Measurements from ENCODE around the gene ADCY1.

Gene ADCY1

DNA sequence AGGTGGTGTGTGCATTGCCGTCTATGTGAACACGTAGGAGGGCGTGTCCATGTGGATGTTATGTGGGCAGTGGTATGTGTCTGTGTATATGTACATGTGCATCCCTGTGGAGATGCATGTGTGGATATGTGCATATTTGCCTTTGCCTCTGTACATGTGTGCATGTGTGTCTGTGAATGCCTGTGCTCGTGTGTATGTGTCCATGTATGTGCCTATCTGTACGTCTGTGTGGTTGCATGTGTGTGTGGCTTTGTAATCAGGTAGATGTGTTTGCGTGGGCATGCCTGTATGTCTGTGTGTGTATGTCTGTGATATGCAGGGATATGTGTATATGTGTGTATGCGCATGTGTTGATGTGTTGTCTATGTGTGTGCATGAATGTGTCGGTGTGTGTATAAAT, 19.7 kb downstream of the ADCY1 start:
- no peak for DNase-seq (ENCODE audit: low read depth in 2 of 2)

DNA sequence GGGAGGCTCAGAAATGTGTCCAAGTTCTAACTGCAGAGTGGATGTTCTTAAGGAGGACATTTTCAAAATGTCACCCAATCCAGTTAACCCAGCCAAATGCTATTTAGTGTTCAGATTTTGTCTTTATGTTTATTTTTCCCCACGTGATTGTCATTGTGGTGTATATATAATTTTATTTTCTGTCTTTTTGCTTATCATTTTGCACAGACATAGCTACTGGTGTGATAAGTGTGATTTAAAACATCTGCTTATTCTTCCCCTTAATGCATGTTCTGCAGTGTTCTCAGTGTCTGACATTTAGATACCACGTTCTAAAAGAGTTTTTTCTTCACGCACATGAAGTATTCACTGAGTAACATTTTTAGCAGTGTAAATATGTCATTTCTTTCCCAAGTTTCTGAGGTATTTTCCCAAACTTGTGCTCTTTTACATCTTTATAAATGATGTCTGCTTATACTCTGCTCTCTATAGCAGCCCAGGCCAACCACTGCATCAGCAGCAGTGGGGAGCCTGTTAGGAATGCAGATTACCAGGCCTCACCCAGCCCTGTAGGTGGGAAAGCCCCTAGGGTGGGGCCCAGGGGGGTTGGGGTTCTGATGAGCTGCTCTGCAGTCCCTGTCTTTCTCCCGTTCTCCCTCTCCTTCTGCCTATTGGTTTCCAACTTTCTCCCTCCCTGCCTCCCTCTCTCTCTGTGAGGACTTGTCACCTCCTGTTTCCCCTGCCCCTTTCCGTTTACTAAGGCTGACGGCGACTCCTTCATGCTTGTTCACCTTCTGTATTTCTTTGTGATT, 20.8 kb downstream of the ADCY1 start:
- no peak for DNase-seq (ENCODE audit: low read depth in 2 of 2)

DNA sequence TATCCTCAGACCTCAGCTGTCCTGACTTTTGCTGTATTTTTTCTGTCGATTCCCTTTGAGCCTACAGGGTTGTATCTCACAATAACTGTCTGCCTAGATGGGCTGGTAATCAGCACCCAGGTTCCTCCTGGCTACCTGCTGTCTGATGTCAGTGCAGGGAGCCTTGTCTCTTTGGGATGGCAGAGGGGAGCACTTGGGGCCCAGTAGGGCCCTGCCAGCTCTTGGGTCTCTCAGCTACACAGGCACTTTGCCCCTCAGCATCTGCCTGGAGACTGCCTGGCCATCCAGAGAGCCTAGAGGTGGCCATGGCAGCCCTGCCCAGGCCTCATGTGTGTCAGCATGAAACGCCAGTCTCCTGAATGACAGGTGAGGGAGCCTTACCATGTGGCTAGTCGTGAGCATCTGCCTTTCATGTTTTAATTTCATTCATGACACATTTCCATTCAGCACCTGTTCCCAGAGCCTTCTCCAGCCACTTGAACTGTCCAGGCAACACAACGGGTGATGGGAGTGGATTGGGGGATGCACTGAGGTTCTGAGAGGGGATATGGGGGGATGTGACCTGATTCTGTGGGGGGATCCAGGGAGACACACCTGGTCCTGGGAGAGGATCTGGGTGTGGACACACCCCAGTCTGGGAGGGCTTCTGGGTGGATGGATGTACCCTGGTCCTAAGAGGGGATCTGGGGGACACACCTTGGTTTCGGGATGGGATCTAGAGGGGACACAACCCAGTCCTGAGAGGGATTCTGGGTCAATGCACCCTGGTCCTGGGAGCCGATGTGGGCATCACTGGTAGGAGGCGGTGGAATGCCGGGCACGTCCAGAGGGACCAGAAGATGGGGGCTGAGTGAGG, 21.9 kb downstream of the ADCY1 start:
- DNase-seq (ENCODE audit: low read depth in 2 of 2) = no peak

DNA sequence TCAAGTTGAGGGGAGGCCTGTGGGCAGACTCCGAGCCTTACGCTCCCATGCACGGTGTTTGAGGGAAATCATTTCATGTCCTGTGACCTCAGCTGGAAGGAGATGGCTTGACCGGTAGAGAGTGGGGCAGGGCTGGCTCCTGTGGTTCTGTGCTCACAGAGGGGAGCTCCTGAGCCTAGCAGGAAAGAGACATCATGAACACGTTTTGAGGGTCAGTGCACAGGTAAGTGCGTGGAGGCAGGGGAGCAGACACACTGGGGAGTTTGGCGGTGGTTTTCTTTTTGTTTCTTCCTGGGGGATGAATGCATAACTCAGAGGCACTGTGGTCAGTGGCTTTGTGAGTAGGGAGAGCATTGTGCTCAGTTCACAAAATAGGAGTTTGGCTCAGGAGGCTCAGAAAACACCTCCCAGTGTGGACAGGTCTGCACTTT, 22.5 kb downstream of the ADCY1 start:
- DNase-seq (ENCODE audit: low read depth in 2 of 2) = no peak

DNA sequence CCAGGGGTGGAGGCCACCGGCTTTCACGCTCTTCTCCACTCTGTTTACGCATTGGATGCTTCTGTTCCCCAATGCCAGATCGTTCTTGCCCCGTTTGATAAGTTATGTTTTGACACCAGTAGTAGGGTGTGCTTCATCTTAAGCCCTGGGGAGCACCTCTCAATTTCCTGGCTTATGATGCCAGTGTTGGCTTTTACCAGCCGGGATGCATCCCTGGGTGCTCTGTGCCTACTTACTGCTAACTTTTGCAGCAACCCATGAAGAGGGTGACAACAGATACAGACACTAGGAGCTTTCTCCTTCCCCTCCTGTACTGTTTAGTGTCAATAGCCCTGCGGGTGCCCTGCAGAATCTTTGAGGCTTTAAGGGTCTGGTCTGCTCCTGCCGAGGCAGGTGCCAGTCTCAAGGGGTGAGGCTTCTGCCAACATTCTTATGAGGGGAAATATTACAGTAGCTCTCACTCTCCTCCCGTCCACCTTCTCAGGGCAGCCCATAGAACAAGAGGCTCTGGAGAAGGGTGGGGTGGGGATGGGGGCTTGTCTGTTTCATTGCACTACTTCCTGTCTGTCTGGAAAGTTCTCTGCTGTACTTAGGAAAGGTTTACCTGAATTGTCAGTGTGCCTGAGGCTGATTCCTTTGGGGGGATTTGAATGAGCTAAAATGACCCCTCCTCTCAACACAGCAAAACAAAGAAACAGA, 23.3 kb downstream of the ADCY1 start:
- no peak for DNase-seq (ENCODE audit: low read depth in 2 of 2)

DNA sequence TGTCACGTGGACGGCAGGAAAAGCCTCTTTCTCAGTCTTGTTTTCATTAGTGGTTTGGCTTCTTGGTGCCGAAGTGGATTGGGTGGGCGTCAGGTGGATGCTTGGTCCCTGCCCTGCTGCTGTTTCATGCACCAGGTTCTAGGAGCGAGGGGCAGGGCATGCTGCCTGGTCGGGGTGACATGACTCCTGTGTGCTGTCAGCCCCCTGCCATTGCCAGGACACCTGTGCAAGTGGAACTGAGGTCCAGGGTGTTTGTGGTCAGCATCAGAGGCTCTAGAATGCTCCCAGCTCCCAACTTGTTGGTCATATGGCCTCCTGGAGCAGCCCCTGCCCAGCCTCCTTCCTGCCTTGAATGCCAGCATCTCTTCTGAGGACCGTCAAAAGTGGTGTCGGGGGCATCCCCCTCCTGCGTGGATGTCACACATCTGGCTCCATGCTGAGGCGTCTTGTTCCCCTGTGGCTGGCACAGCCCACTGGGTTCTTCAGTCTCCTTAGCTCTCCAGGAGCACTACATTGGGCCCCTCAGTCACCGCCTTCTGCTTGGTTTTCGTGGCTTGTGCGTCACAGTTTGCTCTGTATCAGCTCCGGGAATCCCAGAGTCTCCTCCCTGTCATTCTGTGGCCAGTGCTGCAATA, 24.8 kb downstream of the ADCY1 start:
- DNase-seq (ENCODE audit: low read depth in 2 of 2) = no peak

DNA sequence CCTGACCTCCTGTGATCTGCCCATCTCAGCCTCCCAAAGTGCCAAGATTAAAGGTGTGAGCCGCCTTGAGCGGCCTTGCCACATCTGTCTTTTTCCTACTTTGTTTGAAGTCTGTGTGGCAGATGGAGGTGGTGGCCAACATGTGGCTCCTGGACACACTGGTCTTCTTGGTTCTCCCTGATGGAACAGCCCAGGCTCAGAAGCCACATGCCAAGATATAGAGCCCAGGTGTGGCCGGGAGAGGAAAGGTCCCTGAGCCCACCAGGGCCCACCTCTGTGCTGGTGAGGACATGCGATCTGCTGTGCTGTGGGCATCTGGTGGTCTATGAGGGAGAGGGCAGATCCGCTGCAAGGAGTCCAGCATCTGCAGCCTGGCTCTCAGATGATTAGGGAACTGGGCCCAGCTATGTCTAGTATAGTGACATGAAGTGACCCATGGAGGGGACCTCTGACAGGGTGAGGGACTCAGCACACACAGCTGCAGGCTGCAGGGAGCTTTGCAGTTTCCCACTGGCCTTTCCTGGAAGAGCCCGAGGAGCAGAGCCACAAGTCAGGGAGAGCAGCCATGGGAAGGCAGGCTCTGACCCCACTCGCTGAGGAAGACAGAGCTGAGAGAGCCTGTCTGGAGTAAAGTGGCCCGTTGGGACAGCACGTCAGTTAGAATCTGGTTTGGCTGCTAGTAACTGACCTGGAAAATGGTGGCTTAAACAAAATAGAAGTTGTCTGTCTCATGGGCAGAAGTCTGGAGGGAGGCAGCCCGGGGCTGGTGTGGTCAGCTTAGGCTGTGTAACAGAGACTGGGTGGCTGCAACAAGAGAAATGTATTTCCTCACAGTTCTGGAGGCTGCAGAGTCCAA, 25.9 kb downstream of the ADCY1 start:
- DNase-seq (ENCODE audit: low read depth in 2 of 2) = no peak

DNA sequence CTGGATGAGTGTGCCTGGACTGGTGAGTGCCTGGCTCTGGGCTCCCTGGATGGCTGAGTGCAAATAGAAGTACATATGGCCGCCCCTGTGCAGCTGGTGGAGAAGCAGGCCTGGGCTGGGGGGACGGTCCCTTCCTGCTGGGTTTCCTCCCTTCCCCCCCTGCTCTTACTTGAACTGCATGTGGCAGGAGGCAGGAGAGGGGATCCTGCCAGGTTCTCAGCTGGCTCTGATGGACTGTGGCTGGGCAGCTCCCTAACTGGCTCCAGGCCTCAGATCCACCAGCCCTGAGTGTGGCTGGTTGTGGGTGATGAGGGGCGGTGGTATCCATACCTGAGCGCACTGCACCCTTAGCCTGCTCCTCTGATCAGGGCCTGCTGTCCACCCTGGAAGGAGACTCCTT, 26.9 kb downstream of the ADCY1 start:
- no peak for DNase-seq (ENCODE audit: low read depth in 2 of 2)

DNA sequence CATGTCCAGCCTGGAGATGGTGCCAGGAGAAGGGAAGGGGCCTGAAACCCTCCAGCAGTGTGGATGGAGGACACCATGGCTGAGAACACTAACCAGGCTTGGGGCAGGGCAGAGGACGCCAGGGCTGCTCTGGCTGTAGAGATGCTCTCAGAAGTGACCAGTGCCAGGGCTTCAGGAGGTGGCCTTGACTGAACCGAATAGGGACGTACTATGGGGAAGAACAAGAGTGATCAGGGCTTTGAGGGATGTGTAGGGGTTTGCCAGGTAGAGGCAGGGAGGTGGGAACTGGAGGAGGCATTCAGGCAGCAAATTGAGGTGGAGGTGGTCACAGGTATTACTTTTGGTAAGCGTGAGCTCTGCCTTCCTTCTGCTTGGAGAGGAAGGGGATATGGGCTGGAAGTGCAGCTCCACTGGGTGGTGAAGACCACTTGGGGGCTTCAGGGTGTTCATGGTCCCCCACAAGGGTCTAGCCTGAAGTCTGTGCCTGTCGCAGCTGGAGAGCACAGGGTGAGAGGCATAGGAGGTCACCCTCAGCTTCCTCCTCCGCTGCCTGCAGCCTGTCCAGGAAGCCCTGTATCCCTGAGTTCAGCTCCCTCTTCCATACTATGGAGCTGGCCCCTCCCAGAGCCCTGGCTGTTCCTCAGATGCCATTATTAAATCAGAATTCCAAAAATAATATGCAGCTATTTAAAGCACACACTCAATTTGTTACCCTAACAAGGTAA, 27.8 kb downstream of the ADCY1 start:
- DNase-seq (ENCODE audit: low read depth in 2 of 2) = no peak

DNA sequence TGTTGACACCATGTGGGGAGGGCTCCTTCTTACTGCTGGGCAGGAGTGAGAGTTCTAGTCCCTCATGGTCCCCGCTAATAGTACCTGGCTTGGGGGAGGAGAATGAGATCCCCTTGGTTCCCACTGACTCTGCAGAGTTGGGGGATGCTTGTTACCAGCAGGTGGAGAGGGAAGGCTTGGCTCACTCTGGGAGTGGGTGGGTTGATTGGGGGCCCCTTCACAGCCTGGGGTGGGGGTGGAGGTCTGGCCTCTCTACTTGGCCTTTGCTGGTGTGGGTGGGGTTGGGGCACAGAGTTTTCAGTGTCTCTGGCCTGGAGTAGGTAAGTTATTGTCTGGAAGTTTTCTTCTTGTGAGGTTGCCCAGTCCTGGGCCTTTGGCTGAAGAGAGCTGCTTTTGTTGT, 31.9 kb downstream of the ADCY1 start:
- no peak for DNase-seq (ENCODE audit: low read depth in 2 of 2)

DNA sequence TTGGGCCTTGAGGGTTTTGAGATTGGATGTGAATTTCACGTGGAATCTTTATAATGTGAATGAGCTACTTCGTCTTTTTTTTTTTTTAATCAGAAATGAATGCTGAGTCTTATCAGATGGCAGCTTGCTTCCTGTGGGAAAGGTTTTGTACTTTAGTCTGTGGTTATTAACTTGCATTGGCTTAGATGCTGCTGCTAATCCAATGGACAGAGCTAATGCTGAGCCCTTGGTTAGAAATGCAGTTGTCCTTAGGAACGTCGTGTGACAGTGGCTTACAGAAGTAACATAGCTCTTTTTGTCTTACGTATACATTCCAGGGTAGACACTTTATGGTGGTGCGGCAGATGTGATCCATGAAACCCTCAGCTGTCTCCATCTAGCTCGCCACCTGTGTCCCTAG, 32.8 kb downstream of the ADCY1 start:
- DNase-seq (ENCODE audit: low read depth in 2 of 2) = no peak

DNA sequence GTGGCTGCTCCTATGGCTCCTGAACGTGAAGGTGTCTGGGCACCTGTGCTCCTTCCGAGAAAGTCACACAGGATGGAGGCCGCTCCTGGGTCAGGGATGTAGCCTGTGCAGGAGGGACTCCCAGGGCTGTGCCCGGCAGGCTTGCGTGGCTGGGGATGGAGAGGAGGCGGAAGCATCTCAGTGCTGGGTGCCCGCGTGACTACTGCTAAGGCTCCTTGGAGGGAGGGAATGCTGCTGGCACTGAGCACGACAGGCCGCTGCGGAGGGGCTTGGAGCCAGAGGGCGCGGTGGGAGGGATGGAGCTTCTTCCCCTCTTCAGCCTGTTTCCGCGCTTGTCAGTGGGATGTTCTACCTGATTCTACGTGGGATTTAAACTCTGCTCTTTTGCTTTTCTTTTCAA, 35.0 kb downstream of the ADCY1 start:
- DNase-seq (ENCODE audit: low read depth in 2 of 2) = no peak

DNA sequence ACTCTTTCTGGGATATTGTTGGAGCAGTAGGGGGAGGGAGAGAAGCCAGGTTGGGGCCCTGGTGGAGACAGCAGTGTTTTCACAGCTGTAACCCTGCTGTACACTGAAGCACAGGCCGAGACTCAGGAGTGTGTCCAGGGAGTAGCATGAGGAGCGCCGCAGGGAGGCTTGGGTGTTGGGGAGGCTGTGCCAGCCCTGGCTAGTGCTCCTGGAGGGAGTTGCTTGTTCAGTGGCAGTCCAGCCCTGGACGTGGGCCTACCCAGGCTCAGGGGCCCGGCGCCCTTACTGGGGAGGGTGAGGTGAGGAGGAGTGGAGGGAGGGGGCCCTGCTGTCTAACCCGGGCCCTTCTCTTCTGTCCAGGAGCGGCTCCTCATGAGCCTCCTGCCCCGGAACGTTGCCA, 35.9 kb downstream of the ADCY1 start:
- DNase-seq (ENCODE audit: low read depth in 2 of 2) = no peak

DNA sequence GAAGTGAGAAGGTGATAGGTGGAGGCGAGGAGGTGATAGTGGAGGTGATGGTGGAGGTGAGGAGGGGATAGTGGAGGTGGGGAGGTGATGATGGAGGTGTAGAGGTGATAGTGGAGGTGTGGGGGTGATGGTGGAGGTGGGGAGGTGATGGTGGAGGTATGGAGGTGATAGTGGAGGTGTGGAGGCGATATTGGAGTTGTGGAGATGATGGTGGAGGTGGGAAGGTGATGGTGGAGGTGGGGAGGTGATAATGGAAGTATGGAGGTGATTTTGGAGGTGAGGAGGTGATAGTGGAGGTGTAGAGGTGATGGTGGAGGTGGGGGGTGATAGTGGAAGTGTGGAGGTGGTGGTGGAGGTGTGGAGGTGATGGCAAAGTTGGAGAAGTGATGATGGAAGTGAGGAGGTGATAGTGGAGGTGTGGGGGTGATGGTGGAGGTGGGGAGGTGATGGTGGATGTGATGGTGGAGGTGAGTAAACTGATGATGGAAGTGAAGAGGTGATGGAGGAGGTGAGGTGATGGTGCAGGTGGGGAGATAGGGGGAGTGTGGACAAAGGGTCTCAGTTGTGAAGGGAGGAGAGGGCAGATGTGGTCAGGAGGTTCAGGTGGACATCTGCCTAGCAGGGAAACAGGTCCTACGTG, 36.6 kb downstream of the ADCY1 start:
- DNase-seq (ENCODE audit: low read depth in 2 of 2) = no peak

DNA sequence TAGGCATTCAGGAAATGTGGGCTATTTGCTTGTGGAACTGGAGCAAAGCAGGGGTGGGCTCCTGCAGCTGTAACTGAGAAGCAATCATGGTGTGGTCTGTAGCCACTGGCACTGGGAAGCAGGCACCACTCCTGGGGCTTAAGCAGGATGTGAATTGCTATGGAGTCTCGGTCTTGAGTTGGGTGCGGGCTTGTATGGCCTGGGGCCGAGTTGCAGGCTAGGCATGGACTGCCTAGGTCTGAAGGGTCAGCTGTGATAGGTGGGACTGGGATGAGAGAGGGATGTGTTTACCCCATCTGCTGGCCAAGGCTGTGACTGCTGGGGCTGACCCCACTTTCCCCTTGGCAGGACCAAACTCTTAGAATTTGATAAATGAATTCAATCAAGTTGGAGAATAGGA, 43.0 kb downstream of the ADCY1 start:
- no peak for DNase-seq (ENCODE audit: low read depth in 2 of 2)

DNA sequence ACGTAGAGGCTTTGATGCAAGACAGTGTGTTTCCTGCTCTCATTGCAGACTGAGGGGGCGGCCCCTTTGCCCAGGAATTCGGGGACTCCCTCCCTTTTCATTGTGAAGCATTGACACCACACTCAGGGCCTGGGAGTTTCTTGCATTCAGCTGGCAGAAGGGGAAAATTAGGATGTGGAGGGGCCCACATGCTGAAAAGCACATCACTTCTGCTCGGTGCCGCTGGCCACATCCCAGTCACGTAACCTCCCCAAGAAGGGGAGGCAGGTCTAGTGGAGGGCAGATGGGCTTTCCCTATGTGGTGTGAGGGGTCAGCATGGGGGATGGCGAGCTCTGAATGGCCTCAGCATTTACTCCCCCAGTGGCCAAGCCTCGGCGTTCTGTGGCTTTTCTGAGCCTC, 47.9 kb downstream of the ADCY1 start:
- no peak for DNase-seq (ENCODE audit: low read depth in 2 of 2)

DNA sequence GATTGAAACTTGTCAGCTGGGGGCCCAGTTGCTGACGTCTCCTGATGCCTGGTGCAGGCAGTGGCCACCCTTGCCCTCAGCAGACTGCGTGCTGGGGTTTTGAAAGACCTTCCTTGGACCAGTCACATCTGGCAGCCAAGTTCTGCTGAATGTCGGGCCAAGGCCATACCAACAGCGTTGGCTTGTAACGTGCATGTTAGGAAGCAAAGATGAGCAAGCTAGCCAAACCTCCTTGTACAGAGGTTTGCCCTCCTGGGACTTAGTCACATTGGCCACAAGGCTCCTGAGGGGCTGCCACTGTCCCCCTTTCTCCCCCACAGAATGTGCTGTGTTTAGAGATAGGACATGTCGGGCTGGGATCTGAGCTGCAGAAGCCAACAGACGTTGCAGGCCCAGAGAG, 49.0 kb downstream of the ADCY1 start:
- DNase-seq (ENCODE audit: low read depth in 2 of 2) = no peak

DNA sequence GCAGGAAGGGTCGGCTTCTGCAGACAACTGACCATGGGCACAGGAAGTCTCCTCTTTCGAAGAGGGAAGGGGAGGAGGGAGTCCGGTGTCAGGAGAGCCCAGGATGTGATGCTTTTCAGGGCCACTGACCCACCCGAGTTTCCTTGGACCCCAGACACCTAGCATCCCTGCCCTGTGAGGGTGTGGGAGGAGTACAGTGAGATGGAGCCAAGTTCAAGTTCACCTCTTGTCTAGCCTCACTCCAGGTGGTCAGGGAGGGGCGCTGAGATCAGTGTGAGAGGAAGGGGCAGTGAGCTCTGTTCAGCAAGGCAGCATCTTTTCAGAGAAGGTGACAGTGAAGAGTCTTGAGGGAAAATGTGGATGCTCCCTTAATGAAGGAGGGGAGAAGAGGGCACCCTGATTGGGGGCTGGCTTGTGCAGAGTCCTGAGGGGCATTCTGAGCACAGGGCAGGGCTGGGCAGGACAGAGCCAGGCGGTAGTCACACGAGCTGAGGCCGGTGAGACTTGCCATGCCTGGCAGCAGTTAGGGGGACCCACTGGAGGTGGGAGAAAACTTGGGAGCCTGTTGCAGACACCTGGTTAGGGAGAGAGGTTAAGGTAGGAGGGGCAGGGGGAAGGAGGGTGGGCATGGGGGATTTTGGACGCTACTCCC, 49.7 kb downstream of the ADCY1 start:
- DNase-seq (ENCODE audit: low read depth in 2 of 2) = no peak

DNA sequence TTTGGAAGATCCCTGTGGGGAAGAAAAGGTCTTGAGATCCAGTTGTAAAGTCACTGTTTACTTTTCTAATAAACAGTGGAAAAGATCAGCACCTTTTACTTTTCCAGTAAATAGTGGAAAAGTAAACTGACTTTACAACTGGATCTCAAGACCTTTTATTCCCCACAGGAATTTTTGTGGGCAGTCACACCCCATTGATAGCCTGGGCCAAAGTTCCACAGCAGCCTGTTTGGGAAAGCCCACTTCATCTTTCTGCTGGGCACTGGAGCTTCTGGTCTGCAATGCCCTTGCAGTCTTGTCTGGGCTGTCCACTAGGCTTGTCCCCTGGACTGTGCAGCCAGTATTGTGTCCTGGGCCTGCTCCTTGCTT, 50.2 kb downstream of the ADCY1 start:
- DNase-seq (ENCODE audit: low read depth in 2 of 2) = no peak

DNA sequence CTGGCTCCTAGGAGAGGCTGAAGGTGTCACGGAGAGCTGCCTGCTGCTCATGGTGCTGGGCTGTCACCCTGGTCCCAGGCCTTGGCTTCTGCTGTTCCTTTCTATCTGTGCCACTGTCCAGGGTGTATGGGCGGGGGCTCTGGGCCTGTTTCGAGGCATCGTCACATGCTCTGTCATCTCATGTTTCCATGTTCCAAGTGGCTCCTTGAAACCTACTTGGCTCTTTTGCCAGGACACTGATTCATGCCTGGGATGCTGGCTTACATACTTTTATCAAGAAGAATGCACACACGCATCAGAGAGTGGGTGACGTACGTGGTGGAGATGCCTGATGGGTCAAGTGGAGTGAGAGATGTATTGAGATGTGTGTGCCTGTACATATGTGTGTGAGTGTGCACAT, 50.9 kb downstream of the ADCY1 start:
- DNase-seq (ENCODE audit: low read depth in 2 of 2) = no peak

Measured in stimulated activated CD8-positive, alpha-beta memory T cell treated with anti-CD3 and anti-CD28 coated beads, Interleukin-2, amount 100 ng/mL, for 48 hours (primary cell).